Choroid plexus epithelial cell (primary cell): ENCODE results near the gene MPV17.

Experiments
- DNase-seq: peaks from one replicate; pipeline ENCODE4 v3.0.0-alpha.2; 2010; ENCODE audit warnings: low read depth
- H3K4me3 ChIP-seq: 2 replicates; pipeline ENCODE4 v1.5.1; 2011; ENCODE audit warnings: low read depth, mild to moderate bottlenecking, control low read depth, low read length, moderate library complexity
- TF ChIP-seq, protein P1 (sequence below): conservative IDR thresholded peaks from 2 replicates; pipeline ENCODE4 v1.5.1; 2011; ENCODE audit warnings: low read depth, mild to moderate bottlenecking, control low read depth, inconsistent platforms, low read length, moderate library complexity

The MPV17 gene

GRCh38 chr2:27313882-27314645 lies 8.8 kb downstream of the MPV17 start:
- TF ChIP-seq, protein P1, sequence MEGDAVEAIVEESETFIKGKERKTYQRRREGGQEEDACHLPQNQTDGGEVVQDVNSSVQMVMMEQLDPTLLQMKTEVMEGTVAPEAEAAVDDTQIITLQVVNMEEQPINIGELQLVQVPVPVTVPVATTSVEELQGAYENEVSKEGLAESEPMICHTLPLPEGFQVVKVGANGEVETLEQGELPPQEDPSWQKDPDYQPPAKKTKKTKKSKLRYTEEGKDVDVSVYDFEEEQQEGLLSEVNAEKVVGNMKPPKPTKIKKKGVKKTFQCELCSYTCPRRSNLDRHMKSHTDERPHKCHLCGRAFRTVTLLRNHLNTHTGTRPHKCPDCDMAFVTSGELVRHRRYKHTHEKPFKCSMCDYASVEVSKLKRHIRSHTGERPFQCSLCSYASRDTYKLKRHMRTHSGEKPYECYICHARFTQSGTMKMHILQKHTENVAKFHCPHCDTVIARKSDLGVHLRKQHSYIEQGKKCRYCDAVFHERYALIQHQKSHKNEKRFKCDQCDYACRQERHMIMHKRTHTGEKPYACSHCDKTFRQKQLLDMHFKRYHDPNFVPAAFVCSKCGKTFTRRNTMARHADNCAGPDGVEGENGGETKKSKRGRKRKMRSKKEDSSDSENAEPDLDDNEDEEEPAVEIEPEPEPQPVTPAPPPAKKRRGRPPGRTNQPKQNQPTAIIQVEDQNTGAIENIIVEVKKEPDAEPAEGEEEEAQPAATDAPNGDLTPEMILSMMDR, result no peak
- no peak for DNase-seq
- no peak overlapping the region for H3K4me3 ChIP-seq

- no peak overlapping the region for H3K4me3 ChIP-seq
- DNase-seq, result no peak
- TF ChIP-seq, protein P1, result no peak
These were observed 10.7 kb downstream of the MPV17 start for GRCh38 chr2:27312152-27312551.

- TF ChIP-seq, protein P1, result no peak
- no peak overlapping the region for H3K4me3 ChIP-seq
- DNase-seq, result no peak
These were observed 13.2 kb downstream of the MPV17 start for GRCh38 chr2:27309651-27310050.

DNA sequence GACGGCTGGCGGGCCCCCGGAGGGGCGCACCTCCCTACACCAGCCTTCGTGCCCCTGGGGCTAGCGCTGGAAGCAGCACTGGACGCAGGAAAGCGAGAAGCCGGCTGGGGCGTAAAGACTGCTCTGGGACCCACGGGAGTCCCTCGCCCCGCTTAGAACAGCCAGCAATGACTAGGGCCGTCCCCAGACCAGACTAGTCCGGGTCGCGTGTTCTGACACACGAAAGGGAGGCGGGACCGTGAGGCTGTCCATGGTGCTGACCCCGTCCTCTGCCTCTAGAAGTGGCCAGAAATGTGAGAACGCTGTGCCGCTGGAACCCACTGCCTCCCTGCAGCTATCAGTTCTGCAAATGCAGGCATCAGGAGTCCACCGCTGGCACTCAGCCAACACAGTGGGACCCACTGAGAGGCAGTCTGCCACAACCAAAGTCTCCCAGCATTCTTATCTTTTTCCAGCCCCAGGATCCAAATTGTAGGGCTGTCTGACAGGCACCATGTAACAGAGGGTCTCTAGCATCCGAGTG lies 14.5 kb downstream of the MPV17 start, which contains the start of gene UCN:
TSS of gene UCN (minus strand) at position 87 of the 523 bp plus-strand sequence. CDS start 550 bp downstream, outside the sequence.
- H3K4me3 ChIP-seq, result no peak within 1 kb of the TSS
- DNase-seq, result peak; percentile 60

DNA sequence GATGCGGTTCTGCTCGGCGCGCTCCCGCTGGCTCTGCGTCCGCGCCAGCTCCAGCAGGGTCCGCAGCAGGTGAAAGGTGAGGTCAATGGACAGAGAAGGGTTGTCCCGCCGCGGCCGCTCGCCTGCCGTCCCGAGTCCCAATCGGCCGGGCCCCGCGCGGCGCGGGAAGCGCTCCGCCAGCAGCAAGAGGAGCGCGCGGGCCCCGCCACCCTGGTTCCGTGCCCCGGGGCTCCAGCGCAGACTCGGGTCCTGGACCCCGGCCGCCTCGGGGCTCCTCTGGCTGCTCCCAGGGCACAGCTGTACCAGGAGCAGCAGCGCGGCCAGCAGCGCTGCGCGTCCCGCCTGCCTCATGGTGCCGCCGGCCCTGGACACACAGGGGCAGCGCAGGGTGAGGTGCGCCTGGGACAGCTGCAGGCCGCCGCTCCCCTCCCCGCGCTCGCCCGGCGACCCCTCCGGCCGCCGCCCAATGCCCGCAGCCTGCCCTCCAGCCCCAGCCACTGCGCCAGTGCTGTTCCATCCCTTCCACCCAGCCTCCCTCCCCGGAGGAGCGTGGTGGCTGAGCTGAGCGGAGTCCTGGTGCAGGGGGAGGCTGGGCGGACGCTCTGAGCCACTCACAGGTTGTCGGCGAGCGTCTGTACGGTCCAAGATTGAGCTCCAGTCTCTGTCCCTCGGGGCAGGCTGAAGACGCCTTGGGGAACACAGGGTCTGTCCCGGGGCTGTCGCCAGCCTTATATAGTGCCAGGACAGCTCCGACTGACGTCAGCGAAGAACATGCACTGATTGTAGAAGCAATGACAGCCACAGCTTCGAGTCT lies 15.1 kb downstream of the MPV17 start:
- TF ChIP-seq, protein P1, result no peak
- no peak overlapping the region for H3K4me3 ChIP-seq
- DNase-seq, result no peak

More for the DNA sequence above, 14.5 kb downstream of the MPV17 start, which contains the start of gene UCN:
- TF ChIP-seq, protein P1, result no peak

- TF ChIP-seq, protein P1, result no peak
- H3K4me3 ChIP-seq, result no peak overlapping the region
- no peak for DNase-seq
These were observed 15.7 kb downstream of the MPV17 start for GRCh38 chr2:27307287-27307544.
